Gastroesophageal sphincter (tissue), 4 donors: ENCODE data around the gene ROR1. TPM values are rescaled to one million over a fixed set of nuclear protein-coding genes. Genes with fewer than 3 reads are reported as not detected.
A peak's percentile ranks its signal among the peaks of the same experiment; 100 is the strongest.

Experiments
- ATAC-seq: fragments of 150-250 bp; one replicate; pipeline ENCODE4 v1.9.1; 2016; ENCODE audit warnings: mild to moderate bottlenecking, moderate library complexity
- H3K27ac ChIP-seq, 4 donors: fragments of 200-600 bp; sonication (generic) in 3 of 4; 1 replicate in 3 of 4; 2 replicates in 1 of 4; pipeline ENCODE4 v1.5.1; 2016 to 2019
- H3K27me3 ChIP-seq: fragments of 200-600 bp; sonication (generic); one replicate; pipeline ENCODE4 v1.5.1; 2019
- H3K36me3 ChIP-seq, 2 donors: fragments of 200-600 bp; sonication (generic); one replicate each; pipeline ENCODE4 v1.5.1; 2019; ENCODE audit warnings: control low read depth in 1 of 2
- H3K4me1 ChIP-seq, 3 donors: fragments of 200-600 bp; sonication (generic); 1 replicate in 2 of 3; 2 replicates in 1 of 3; pipeline ENCODE4 v1.5.1; 2016 to 2019; ENCODE audit warnings: control low read depth in 2 of 3
- H3K4me3 ChIP-seq, 2 donors: fragments of 200-600 bp; sonication (generic); one replicate each; pipeline ENCODE4 v1.5.1; 2019; ENCODE audit warnings: mild to moderate bottlenecking in 1 of 2, moderate library complexity in 1 of 2
- H3K9me3 ChIP-seq, 3 donors: fragments of 200-600 bp; sonication (generic); one replicate each; pipeline ENCODE4 v1.5.1; 2017 to 2019; ENCODE audit warnings: control low read depth in 2 of 3
- CTCF ChIP-seq, 4 experiments: fragments of 200-600 bp in 2 of 4; fragments of 450-650 bp in 2 of 4; sonication (generic) in 1 of 4; IDR thresholded peaks; one replicate each; pipeline ENCODE4 v1.5.1; 2017 to 2019; ENCODE audit warnings: antibody characterized with exemption in 4 of 4, mild to moderate bottlenecking in 2 of 4, moderate library complexity in 2 of 4
- EP300 ChIP-seq: sonication (generic); formaldehyde crosslinking; IDR thresholded peaks from one replicate; pipeline ENCODE4 v1.6.1; 2017; ENCODE audit warnings: antibody characterized with exemption, mild to moderate bottlenecking
- POLR2A ChIP-seq, 2 donors: fragments of 450-650 bp; IDR thresholded peaks; one replicate each; pipeline ENCODE4 v1.6.1; 2017; ENCODE audit warnings: antibody characterized with exemption in 2 of 2, mild to moderate bottlenecking in 2 of 2, moderate library complexity in 1 of 2
- POLR2AphosphoS5 ChIP-seq: sonication (generic); formaldehyde crosslinking; IDR thresholded peaks from one replicate; pipeline ENCODE4 v1.6.1; 2017; ENCODE audit warnings: antibody characterized with exemption
- WGBS, 2 donors: methylation state at CpG; one replicate each; pipeline ENCODE4 v1.1.5; 2018; ENCODE audit warnings: low coverage in 1 of 2; 5-methylcytosine and 5-hydroxymethylcytosine counted together
- total RNA-seq, 4 donors: library from RNA; depleted of rRNA; stranded (reverse); fragments of >200 nt; gene quantifications; one replicate each; pipeline ENCODE4 v1.1.0, GENCODE V29; 2016

Gene ROR1
- total RNA-seq, 4 donors from 2014 or later, result 5.0 to 38.0 (median 8.3) TPM

GRCh38 chr1:63968663-63969440, 195.0 kb downstream of the ROR1 start:
- H3K27me3 ChIP-seq, result no peaks in the 10 kb centered on the region
- no peak for TF ChIP-seq POLR2AphosphoS5
- TF ChIP-seq EP300, result no peak
- H3K9me3 ChIP-seq, result no peaks in the 10 kb centered on the region
- no peak overlapping the region for H3K27ac ChIP-seq
- peaks cover 0 to 10% (median 5%) of the 10 kb centered on the region in 3 donors for H3K4me1 ChIP-seq
- H3K4me3 ChIP-seq, result no peak overlapping the region
- WGBS, 2 donors, result 25 to 28% methylated on average over 1 to 3 of the region's 3 CpGs
- H3K36me3 ChIP-seq, result no peaks in the 10 kb centered on the region
- peak; percentile 19 for ATAC-seq

GRCh38 chr1:63969441-63969901, 195.7 kb downstream of the ROR1 start:
- Histone ChIP-seq H3K36me3 (no peaks in the 10 kb centered on the region), H3K4me1 (peaks cover 0 to 10% (median 5%) of the 10 kb centered on the region in 3 donors), H3K9me3 (no peaks in the 10 kb centered on the region), H3K27ac (no peak overlapping the region), H3K4me3 (no peak overlapping the region), H3K27me3 (no peaks in the 10 kb centered on the region)
- 69 to 95% methylated on average over 4 of the region's 4 CpGs for WGBS, 2 donors
- TF ChIP-seq POLR2A (IDR thresholded peaks at IDR 0.05), result no peak
- no peak for TF ChIP-seq CTCF (IDR thresholded peaks at IDR 0.05)
- TF ChIP-seq POLR2AphosphoS5, result no peak
- no peak for TF ChIP-seq EP300
- ATAC-seq, result no peak

GRCh38 chr1:63971557-63971956, 197.7 kb downstream of the ROR1 start:
- Histone ChIP-seq H3K4me3 (no peak overlapping the region), H3K4me1 (peaks cover 0 to 10% (median 5%) of the 10 kb centered on the region in 3 donors), H3K36me3 (no peaks in the 10 kb centered on the region), H3K27me3 (no peaks in the 10 kb centered on the region), H3K9me3 (no peaks in the 10 kb centered on the region), H3K27ac (no peak overlapping the region)
- no peak for ATAC-seq
- WGBS, 2 donors, result 86 to 100% methylated on average over 1 to 3 of the region's 3 CpGs
- TF ChIP-seq CTCF (IDR thresholded peaks at IDR 0.05) (no peak), POLR2A (IDR thresholded peaks at IDR 0.05) (no peak), EP300 (no peak), POLR2AphosphoS5 (no peak)

GRCh38 chr1:63973005-63973419, 199.2 kb downstream of the ROR1 start:
- H3K27me3 ChIP-seq, result no peaks in the 10 kb centered on the region
- 86 to 93% methylated on average over 1 to 3 of the region's 7 CpGs for WGBS, 2 donors
- TF ChIP-seq EP300 (no peak), CTCF (IDR thresholded peaks at IDR 0.05) (no peak), POLR2A (IDR thresholded peaks at IDR 0.05) (no peak), POLR2AphosphoS5 (no peak)
- no peak overlapping the region for H3K4me3 ChIP-seq
- no peaks in the 10 kb centered on the region for H3K36me3 ChIP-seq
- ATAC-seq, result no peak
- H3K9me3 ChIP-seq, result no peaks in the 10 kb centered on the region
- H3K27ac ChIP-seq, result no peak overlapping the region
- peaks cover 0 to 10% (median 5%) of the 10 kb centered on the region in 3 donors for H3K4me1 ChIP-seq

GRCh38 chr1:63974966-63975365, 201.1 kb downstream of the ROR1 start:
- ATAC-seq, result no peak

More at GRCh38 chr1:63974966-63975365, 201.1 kb downstream of the ROR1 start:
- Histone ChIP-seq H3K4me1 (no peaks in the 10 kb centered on the region), H3K27me3 (no peaks in the 10 kb centered on the region), H3K4me3 (no peak overlapping the region), H3K9me3 (no peaks in the 10 kb centered on the region), H3K27ac (no peak overlapping the region), H3K36me3 (no peaks in the 10 kb centered on the region)
- 74 to 77% methylated on average over 6 of the region's 6 CpGs for WGBS, 2 donors
- TF ChIP-seq POLR2A (IDR thresholded peaks at IDR 0.05), result no peak
- TF ChIP-seq EP300, result no peak
- no peak for TF ChIP-seq CTCF (IDR thresholded peaks at IDR 0.05)
- no peak for TF ChIP-seq POLR2AphosphoS5
